Erythroblast (primary cell): ENCODE results near the gene KRTAP5-5.

ENCODE experiments used
- GATA1 ChIP-seq: IDR thresholded peaks from 2 replicates; pipeline ENCODE4 v1.6.1; 2011; ENCODE audit warnings: low read depth, mild to moderate bottlenecking, control low read depth, low read length, moderate library complexity
- POLR2A ChIP-seq: IDR thresholded peaks from 2 replicates; pipeline ENCODE4 v1.6.1; 2011; ENCODE audit warnings: mild to moderate bottlenecking, low read length

DNA sequence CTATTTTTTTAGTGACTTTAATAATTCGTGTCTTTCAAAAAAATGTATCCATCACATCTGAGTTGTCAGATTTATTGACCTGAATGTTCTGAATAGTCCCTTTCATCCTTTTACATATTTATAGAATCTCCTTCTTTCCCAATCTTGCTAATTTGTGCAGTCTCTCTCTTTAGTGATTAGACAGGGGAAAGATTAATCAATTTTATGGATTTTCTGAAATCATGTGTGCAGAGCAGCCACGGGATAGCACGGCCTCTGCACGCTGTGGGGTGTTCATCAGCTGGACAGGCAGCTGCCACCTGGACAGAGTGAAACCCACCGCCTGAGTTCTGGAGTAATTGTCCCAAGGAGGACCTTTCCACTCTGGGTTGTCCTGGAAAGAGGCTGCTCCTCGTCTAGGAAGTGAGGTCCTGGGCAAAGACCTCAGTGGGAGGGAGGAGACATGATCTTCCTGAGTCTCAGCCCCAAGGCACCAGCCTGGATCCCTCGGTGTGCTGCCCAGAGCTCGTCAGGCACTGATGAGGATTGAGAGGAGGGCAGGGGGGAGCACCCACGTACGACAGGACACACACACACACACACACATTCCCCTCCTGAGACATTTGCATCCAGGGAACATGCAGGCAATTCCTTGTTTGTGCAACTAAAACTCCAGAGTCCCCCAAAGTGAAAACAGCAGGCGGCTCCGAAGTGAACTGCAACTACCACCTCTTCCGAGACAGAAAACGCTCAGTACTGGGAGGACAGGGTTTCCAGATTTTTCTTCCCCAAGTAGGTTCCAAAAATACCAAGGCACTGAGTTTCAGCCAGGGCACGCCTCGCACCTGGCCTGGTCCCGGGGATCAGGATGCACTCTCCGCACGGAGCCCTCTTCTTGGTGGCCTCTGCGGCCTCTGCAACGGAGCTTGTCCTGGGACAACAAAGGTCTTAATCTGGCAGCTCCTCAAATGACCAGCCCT is 44.9 kb downstream of the KRTAP5-5 start:
- no peak for TF ChIP-seq POLR2A
- no peak for TF ChIP-seq GATA1
